HG03565 (cell line): ENCODE results near the gene PROKR2.

Source experiments
- ATAC-seq: cut with Tn5 transposase; IDR thresholded peaks from one replicate; pipeline ENCODE4 v1.9.1; 2021; ENCODE audit warnings: mild to moderate bottlenecking, moderate library complexity; ENCODE audit not compliant: unreplicated experiment

PROKR2 gene

DNA sequence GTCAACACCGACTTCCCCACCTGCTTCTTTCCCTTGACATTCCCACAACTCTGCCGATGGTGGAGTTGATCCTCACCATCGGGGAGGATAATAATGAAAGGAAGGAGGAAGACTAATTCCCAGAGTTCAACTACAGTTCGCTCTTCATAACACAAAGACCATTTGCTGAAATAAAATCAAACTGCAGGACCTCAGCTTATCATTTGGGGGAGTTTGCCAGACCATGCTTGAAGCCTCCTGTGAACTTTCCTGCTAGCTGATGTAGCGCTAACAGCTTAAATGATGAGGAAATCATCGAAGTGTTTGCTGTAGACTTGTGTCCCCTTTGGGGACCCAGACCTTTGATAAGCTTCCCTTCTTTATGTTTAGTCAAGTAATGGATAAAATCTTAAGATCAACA lies 26.2 kb downstream of the PROKR2 start:
- ATAC-seq = no peak

DNA sequence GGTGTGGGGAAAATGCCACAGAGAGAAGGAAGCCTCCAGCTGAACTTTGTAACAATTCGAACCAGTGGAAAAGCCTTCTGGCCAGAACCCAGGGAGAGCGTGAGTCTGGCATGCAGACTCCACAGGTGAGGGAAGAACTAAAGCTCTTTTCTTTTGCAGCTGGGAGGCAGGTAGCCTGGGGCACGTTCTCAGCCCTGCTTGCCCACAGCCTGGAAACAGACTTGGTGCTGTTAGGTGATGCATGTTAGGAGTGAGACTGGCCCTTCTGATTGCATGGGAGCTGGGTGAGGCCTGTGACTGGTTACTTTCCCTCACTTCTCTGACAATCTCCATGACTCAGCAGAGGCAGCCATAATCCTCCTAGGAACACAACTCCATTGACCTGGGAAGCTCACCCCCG lies 34.2 kb downstream of the PROKR2 start:
- ATAC-seq = no peak

DNA sequence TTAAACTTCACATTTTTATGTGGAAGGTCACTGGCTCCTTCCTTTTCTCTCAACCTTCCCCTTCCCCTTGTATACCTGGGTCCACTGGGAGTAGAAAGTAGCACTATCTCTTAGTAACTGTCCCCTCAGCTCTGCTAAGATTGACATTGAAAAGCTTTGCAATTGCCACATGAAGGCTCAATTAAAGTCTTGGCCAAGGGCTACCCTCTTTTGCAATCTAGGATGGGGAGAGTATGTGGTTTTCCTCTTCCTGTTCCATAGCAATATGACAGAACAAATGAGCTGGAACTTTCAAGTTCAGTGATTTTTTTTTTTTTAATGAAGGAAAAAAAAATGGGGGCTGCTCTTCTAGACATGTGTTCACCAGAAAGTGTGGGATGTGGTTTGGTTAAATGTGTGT lies 37.1 kb downstream of the PROKR2 start:
- no peak for ATAC-seq

DNA sequence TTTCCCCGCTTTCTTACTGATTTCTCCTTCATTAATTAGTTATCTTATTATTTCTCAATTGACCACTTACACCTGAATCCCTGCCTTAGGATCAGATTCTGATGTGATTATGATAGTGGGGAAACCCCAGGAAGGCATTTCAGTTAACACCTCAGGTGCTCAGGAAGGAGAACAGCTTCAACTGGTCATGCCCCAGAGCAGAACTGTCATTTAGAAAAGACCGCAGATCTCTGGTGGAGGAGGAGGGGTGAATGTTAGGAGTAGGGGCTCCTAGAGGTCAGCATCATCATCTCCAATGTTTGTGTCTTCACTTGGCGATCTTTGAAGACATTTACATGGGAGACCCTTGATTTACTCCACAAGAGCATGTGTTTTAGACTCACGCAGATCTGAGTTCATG lies 44.5 kb downstream of the PROKR2 start:
- no peak for ATAC-seq

DNA sequence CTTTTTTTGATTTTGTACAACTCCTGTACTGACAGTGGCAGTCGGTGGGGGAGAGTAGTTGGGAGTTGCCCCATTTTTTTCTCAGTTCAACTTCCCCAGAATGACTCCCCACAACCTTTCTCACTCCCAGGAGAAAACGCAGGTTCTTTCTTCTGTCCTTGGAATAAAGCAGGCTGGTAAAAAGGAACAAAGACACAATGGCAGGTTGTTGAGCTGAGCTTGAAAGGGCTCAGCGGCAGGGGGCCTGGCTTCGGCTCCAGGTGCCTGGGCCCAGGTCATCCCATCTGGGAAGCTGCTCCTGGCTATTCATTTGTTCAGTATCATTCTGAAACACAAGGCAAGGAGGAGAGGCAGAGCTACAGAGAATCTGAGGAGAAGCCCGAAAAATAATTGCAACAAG lies 46.2 kb downstream of the PROKR2 start:
- ATAC-seq = no peak

DNA sequence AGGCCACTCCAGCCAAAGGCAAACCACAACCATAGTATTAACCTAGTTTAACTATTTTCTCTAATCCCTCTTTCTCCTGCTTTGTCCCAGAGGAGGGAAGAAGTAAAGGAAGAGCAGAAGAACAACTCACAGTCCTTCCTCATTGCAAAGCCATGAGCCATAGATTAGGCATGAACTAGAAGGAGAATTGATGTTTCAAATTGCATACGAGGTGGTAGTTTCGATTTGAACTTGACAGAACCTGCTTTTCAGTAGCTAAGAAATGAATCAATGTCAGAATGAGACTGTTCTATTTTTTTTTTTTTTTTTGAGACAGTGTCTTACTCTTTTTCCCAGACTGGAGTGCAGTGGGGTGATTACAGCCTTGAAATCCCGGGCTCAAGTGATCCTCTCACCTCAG lies 48.3 kb downstream of the PROKR2 start:
- ATAC-seq = no peak

DNA sequence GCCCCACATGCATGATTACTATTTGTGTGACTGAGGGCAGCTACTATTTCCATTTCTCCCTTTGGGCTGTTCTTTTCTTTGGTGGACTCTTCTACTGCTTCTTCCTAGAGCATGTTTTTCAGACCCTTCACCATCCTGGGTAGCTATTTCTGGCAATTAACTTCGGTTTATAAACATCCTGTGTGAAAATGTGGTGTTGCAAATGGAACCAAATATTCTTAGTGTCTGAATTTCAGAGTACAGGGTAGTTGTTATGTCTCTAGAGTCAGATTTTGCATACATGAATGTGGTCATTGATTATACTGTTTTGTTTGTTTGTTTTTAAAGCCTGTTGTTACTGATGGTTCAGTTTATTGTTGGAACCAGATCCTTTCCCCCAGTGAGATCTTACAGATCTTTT lies 49.7 kb downstream of the PROKR2 start:
- no peak for ATAC-seq
